ENCODE results near the gene CARD6.

Gene CARD6

DNA sequence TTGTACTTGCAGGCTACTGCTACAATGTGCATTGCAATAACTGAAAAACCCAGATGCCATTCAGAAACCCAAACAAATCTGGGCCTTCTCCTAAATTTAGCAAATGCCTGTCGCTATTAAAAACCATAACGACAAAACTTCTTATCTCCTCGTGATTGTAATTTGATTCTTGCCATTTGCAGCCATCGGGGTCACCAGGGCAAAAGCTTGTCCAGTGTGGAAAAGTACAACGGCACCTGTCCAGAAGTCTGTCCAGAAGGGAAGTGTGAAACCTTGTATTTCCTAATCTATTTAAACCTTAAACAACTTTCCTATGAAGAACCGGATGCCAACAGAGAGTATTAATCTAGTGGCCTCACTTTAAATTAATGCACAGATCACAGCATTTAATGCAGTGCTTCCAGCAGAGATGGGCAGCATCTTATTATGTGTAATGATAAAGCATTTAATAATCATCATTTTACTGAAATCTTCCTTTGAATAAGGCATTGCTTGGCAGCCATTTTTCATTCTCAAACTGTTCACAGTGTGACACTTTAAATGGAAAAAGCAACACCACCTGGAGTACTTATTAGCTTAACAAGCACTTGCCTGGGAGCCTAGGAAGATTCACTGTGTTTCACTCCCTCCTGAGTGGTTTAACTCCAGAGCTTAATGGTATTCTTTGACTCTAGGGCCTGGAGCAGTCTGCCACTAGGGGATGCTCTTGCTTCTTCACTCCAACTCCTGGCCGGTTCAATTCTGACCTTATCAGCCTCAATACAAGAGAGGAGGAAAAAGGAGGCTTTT lies 63.2 kb downstream of the CARD6 start:
- H3K27ac ChIP-seq, result no peak overlapping the region
- POLR2A ChIA-PET (ENCODE audit: low non-redundant PET), result no interaction called here

DNA sequence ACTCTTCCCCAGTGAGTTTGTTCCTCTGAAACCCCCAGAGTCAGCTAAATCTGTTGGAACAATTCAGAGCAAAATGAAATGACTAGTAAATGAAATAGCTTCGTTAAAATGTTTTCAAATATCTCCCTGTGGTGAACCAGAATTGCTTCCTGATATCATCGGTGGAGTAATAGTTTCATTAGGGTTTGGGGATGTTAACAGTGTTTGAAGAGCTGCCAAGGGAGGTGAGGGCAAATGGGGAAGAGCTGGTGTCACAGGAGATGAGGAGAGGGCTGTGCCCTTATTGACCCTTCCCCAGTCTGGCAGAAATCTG lies 63.8 kb downstream of the CARD6 start:
- ChIA-PET POLR2A (ENCODE audit: low non-redundant PET) (no interaction called here), CTCF (interaction anchor here (0.6 to 1.0 kb wide), 9 partner anchors 14 to 1007 kb away, joined by 3 to 6 read pairs (median 3); no protein-coding TSS in a partner anchor)
- H3K27ac ChIP-seq, result no peak overlapping the region
- DNase-seq (ENCODE audit: low spot score), result no peak
- TF ChIP-seq, protein P1, sequence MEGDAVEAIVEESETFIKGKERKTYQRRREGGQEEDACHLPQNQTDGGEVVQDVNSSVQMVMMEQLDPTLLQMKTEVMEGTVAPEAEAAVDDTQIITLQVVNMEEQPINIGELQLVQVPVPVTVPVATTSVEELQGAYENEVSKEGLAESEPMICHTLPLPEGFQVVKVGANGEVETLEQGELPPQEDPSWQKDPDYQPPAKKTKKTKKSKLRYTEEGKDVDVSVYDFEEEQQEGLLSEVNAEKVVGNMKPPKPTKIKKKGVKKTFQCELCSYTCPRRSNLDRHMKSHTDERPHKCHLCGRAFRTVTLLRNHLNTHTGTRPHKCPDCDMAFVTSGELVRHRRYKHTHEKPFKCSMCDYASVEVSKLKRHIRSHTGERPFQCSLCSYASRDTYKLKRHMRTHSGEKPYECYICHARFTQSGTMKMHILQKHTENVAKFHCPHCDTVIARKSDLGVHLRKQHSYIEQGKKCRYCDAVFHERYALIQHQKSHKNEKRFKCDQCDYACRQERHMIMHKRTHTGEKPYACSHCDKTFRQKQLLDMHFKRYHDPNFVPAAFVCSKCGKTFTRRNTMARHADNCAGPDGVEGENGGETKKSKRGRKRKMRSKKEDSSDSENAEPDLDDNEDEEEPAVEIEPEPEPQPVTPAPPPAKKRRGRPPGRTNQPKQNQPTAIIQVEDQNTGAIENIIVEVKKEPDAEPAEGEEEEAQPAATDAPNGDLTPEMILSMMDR (conservative IDR thresholded peaks at IDR 0.05; ENCODE audit: low read depth), result peak; percentile 37

More for the DNA sequence above, 63.2 kb downstream of the CARD6 start:
- CTCF ChIA-PET, result interaction anchor here (0.5 to 1.0 kb wide), 13 partner anchors 10 to 1191 kb away, joined by 3 to 6 read pairs (median 3); no protein-coding TSS in a partner anchor
- TF ChIP-seq, protein P1 (conservative IDR thresholded peaks at IDR 0.05; ENCODE audit: low read depth), result peak; percentile 85
- peak; percentile 52 for DNase-seq (ENCODE audit: low spot score)

DNA sequence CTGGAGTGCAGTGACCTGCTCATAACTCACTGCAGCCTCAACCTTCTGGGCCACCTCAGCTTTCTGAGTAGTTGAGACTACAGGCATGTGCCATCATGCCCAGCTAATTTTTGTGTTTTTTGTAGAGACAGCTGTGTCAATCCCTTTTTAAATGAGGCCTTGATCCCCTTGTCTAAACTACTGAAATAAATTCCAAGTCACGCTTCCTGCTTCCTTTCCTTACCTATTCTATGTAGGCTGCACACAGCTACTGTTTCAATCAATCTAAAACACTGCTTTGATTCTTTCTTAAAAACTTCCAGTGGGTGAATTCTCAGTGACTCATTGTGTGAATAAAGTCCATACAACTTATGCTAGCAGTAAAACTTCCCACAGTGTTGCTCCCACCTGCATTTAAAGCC lies 65.2 kb downstream of the CARD6 start:
- ChIA-PET POLR2A (ENCODE audit: low non-redundant PET) (no interaction called here), CTCF (interaction anchor here (0.6 kb wide), 2 partner anchors 40 to 548 kb away, joined by 3 read pairs; no protein-coding TSS in a partner anchor)
- H3K27ac ChIP-seq, result no peak overlapping the region
- DNase-seq (ENCODE audit: low spot score), result no peak
- TF ChIP-seq, protein P1 (conservative IDR thresholded peaks at IDR 0.05; ENCODE audit: low read depth), result no peak

DNA sequence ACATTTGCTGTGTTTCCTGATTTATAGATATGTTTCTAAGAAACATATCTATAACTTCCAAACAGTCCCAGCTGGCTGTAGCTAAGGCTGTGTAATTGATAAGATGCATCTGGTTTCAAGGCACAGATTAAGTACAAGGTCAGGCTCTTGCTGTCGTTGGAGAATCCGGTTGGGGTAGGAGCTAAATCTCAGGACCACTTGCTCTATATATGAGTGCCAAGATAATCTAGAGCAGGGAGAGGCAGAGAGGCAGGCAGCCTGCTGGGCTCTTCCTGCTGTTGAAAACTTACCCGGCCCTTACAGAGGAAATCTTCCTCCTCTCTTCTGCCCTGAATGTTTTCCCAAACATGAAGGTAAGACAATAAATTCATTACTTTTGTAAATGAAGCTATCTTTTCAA lies 68.1 kb downstream of the CARD6 start, which contains the start of gene C7:
C7 (plus strand) TSS at position 234 of the 400 bp plus-strand sequence; CDS start at position 348, 114 bp downstream.
- ChIA-PET POLR2A (ENCODE audit: low non-redundant PET) (no interaction called here), CTCF (no interaction called here)
- H3K27ac ChIP-seq, result no peak within 1 kb of the TSS
- TF ChIP-seq, protein P1 (conservative IDR thresholded peaks at IDR 0.05; ENCODE audit: low read depth), result no peak
- no peak for DNase-seq (ENCODE audit: low spot score)

DNA sequence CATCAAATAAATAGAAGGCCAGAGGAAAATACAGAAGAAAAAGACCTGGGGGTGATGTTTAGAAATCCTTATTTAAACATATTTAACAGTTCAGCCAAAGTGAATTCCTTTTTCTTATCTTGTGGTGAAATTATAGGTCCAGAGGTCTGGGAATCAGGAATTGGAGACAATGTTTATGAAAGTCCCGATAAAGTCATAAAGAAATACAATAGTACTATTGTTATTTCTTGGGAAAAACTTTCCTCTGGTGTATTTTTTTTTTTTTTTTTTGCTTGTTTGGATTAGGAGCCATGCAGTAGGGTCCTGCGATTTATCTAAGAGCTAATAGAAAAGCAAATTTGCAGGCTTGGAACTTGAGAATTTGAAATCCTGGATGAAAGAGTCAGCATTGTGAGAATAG lies 68.6 kb downstream of the CARD6 start:
- no peak overlapping the region for H3K27ac ChIP-seq
- POLR2A ChIA-PET (ENCODE audit: low non-redundant PET), result no interaction called here
- CTCF ChIA-PET, result no interaction called here
- TF ChIP-seq, protein P1 (conservative IDR thresholded peaks at IDR 0.05; ENCODE audit: low read depth), result no peak
- no peak for DNase-seq (ENCODE audit: low spot score)

Measured in RWPE1 (cell line).